HG03045 (cell line): ENCODE results near the gene KAZN.
"Not testable (repeated sequence)": the region's sequence is repeated elsewhere in the genome, so short reads cannot be mapped to it uniquely, and the experiment has no call there.

Source experiments
- ATAC-seq: cut with Tn5 transposase; IDR thresholded peaks from one replicate; pipeline ENCODE4 v1.9.1; 2021; ENCODE audit warnings: mild to moderate bottlenecking, moderate library complexity; ENCODE audit not compliant: unreplicated experiment

Gene KAZN

DNA sequence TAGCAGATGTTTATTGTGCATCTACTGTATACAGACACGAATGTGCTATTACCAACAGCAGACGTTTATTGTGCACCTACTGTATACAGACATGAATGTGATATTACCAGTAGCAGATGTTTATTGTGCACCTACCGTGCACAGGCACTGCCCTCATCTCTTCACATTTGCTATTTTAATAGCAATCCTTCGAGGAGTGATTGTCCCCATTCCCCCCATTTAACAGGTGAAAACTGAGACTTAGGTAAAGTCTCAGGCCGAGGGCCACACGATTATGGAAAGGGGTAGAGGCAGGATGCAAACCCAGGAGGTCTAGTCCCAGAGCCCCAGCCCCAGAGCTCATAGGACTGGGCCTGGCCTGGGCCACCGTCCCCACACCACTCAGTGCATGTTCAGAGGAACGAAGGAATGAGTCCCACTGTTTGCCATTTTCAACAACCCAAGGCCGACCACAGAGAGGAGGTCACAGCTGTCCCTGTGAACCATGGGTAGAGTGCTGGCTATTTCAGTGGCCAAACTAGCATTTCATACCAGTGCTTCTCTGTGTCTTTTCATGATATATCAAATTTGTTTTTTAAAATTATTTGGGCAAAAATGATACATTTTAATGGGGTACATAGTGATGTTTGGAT is 440.6 kb downstream of the KAZN start:
- ATAC-seq = no peak

DNA sequence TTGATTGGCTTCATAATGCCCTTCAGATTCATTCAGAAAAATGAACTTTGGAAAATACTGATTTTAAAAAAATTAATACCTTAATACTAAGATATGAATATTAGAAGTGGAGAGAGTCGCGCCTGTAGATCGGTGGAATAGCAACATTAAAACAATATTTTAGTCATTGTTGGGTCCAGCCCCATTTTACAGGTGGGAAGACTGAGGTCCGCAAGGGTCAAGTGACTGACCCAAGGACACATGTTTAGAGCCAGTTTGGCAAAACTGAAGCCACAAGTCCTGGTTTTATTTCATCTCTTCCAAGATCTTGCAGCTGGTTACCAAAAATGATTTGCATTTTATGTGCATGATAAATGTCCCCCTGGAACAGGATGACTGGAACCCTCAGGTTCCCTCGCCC is 441.4 kb downstream of the KAZN start:
- no peak for ATAC-seq

DNA sequence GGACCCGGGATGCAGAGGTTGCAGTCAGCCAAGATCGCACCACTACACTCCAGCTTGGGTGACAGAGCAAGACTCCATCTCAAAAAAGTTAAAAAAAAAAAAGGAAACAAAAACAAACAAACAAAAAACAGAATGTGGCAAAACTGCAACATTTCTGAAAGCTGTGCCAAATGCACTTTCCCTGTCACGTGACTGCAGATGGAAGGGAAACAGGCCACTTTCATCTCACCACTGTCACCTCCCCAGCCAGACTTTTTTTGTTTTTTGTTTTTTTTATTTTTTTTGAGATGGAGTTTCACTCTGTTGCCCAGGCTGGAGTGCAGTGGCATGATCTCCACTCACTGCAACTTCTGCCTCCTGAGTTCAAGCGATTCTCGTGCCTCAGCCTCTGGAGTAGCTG is 442.2 kb downstream of the KAZN start:
- ATAC-seq = not testable (repeated sequence)

DNA sequence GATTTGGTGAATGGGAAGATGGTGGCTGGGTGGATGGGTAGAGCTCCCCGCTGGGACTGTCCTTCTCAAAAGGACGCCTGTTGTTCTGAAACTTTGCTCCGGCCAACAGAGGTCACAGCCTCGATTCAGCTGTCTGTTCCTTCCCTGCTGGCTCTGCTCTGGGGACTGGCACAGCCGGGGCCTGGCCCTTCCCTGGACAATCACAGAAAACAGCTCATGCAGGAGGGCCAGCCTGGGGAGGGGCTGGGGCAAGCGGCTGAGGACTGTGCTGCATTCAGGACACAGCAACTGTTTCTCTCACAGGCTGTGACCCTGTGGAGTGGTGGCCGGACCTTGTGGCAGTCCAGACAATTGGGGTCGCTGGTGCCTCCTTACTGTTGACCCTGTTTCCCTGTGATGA is 444.4 kb downstream of the KAZN start:
- ATAC-seq = no peak

DNA sequence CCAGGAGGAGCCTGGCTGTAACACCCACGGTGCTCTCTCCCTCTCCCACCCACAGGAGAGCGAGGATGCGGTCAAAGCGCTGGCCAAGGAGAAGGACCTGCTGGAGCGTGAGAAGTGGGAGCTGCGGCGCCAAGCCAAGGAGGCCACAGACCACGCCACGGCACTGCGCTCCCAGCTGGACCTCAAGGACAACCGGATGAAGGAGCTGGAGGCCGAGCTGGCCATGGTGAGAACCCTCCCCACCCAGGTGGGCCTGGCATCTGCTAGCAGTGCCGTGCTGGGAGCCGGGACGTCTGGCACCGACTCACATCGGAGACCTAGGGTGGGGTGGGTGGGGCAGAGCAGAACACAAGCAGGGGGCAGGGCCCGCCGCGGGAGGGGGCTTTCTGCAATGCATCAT is 445.4 kb downstream of the KAZN start:
- ATAC-seq = no peak

DNA sequence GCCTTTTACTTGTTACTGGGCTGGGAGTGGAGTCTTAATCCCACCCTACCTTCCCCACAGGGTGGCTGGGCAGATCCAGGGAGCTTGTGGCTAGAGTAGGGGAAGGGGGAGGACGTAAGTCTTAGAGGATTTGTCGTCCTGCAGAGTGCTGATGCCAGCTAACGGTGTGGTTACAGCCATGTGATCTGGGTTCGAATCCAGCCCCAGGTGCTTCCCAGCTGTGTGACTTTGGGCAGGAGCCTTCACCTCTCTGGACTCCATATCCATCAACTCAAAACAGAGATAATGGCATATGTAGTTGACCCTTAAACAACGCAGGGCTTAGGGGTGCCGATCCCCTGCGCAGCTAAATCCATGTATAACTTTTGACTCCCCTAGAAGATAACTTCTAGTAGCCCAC is 446.6 kb downstream of the KAZN start:
- no peak for ATAC-seq

DNA sequence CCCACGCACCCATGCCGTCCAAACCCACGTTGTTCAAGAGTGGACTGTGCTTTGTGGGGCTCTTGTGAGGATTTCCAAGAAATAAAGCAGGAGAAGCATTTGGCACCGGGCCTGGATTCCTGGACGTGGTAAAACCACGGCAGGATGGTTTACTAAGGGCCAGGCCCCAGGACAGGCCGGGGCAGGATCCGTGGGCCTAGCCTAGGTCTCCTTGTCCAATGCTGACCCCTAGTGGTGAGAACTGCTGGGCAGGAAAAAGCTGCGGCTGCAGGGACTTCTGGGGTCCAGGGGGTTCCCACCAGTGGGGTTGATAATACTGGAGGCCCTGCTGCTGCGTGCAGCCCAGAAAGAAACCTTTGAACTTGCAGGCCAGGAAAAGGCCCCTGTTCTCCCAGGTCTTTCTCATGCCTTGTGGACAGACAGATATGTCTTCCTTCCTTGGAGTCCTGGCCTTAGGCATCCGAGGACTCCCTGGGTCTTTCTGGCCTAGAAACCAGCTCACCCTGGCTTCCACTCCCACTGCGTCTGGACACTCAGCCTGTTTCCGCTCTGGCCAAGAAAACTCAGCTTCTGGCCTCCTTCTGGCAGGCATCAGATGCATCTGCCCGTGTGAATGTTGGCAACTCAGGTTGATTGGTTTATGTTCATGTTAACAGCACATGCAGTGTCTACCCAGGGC is 448.1 kb downstream of the KAZN start:
- ATAC-seq = no peak

DNA sequence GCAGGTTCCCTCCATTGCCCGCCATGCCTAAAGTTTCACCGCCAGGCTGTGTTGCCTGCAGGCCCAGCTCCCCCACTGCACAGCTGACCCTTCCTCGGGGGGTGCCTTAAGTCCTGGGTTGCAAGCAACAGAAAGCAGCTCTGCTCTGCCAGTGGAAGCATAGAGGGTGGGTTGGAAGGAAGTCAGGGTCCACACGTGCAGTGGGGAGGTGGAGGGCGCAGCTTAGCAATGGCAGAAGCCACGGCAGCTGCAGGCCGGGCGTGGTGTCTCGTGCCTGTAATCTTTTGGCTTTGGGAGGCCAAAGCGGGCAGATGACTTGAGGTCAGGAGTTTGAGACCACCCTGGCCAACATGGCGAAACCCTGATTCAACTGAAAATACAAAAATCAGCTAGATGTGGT is 448.8 kb downstream of the KAZN start:
- no peak for ATAC-seq

DNA sequence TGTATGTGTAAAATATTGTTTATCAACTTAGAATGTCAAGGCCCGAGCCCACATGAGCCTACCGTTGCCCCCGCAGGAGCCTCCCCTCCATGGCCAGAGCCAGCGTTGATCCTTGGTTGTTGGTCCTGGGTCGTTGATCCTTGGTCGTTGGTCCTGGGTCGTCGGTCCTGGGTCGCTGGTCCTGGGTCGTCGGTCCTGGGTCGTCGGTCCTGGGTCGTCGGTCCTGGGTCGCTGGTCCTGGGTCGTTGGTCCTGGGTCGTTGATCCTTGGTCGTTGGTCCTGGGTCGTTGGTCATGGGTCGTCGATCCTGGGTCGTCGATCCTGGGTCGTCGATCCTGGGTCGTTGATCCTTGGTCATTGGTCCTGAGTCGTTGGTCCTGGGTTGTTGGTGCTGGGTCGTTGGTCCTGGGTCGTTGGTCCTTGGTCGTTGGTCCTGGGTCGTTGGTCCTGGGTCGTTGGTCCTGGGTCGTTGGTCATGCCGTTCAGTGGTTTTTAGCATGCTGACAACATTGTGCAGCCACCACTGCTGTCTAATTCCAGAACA is 450.0 kb downstream of the KAZN start:
- ATAC-seq = no peak

DNA sequence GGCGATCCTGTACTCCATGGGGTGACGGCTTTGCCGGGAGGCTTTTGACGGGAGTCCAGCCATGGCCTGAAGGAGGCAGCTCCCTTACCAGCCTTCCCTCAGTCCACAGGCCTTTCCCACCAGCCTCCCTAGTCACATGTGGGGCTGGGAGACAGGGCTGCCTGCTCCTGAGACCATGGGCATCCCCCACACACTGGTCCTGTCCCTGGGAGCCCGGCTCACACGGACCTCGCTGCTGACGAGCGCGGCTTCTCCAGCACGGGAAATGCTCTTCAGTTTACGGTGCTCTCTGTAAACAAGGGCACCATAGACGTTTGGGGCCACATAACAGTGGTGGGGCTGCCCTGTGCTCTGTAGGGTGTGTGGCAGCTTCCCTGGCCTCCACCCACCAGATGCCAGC is 450.6 kb downstream of the KAZN start:
- no peak for ATAC-seq

DNA sequence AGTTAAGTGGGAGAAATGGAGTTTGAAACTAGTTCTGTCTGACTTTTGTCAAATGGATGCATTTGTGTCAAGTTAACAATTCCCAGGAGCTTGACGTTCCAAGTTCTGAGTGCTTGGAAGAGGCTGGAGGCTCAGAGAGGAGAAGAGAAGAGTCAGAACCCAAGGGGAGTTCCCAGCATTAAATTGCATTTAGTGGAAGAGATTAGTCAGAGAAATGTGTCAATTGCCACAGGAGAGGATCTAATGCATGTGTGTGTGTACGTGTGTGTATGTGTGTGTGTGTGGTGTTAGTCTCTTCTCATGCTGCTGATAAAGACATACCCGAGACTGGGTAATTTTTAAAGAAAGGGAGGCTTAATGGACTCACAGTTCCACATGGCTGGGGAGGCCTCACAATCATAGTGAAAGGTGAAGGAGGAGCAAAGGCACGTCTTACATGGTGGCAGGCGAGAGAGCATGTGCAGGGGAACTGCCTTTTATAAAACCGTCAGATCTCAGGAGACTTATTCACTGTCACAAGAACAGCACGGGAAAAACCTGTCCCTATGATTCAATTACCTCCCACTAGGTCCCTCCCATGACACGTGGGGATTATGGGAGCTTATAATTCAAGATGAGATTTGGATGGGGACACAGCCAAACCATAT is 453.5 kb downstream of the KAZN start:
- no peak for ATAC-seq

DNA sequence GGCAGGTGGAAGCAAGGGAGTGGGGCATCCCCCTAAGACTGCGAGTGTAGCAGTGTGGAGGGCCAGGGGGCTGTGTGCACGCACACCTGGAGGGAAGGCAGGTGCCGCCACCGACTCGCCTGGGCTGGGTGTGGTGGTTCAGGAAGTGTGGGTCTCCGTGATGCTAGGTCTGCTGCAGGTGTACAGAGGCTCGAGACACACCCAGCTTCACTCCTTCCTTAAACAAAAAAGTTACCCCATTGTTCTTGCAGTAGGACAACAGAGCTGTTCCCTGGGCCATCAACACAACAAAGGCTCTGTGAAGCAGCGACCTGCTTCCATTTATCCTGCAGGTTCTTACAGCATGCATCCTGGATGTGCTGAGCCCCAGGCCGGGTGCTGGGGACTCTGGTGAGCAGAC is 454.7 kb downstream of the KAZN start:
- ATAC-seq = no peak

DNA sequence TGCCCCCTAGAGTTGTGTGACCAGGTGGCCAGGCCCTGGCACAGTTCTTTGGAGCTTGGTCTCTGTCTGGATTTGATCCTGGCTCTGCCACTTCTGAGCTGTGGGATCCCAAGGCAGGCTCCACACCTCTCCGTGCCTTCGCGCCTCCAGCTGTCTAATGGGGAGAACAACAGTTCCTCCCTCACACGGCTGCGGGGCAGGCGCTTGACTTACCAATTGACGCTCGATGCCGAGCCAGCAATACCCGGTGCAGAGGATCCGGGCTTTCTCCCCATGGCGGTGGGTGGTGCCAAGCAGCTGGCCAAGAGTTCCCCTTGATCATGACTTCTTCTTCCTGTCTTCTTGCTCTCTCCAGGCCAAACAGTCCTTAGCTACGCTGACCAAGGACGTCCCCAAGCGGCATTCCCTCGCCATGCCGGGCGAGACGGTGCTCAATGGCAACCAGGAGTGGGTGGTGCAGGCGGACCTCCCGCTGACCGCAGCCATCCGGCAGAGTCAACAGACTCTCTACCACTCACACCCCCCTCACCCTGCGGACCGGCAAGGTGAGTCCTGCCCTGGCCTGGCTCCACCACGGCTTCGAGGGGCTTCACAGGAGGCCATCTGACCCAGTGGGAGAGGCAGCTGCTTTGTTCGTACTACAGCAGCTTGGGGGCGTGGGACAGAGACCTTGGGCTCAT is 457.4 kb downstream of the KAZN start:
- no peak for ATAC-seq

DNA sequence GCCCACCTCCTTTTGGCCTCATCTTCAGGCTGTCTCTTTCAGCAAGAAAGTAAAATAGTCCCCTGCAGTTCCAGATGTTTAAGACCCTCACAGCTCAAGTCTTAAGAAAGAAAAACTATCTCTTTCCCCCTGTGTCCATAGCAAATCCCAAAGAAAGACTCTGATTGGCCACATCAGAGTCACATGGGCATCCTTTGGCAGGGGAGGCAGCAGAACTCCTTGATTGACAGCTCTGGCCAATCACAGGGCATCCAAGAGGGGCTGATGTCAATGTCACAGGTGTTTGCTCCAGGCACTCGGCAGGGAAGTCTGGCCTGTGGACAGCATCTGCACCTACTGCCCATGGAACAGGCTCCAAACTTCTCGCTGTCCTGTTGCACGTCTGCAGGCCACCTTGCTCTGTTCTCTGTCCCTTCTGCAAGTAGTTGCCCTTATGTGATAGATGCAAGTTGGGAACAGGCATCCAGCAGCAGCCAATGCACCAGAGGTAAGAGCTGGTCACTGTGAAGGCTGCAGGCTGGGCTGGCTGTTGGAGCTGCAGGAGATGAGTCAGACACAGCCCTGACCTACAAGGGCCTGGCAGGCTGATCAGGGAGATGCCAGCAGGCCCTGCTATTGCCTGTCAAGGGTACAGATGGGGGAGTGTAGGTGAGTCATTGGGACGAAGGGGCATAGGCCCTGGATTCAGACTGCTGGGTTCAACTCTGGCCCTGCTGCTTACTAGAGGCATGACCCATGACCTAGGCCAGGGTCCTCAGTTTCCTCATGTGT is 458.2 kb downstream of the KAZN start:
- no peak for ATAC-seq

DNA sequence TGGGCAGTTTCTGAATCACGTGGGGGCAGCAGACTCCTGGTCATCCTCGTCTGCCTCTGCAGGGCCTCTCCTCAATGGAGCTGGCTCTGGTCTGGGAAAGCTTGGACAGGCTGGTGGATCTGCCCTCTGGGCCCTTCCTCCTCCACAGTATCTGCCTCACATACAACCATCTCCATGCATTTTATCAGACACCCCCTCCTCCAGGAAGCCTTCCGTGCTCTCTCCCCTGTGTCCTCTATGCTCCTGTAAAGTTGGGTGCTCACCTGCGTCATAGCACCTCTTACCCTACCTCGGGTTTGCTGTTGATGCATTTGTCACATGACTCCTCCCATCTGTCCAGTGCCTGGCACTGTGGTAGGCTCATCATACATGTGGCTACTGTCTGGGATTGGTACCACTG is 459.3 kb downstream of the KAZN start:
- ATAC-seq = no peak

DNA sequence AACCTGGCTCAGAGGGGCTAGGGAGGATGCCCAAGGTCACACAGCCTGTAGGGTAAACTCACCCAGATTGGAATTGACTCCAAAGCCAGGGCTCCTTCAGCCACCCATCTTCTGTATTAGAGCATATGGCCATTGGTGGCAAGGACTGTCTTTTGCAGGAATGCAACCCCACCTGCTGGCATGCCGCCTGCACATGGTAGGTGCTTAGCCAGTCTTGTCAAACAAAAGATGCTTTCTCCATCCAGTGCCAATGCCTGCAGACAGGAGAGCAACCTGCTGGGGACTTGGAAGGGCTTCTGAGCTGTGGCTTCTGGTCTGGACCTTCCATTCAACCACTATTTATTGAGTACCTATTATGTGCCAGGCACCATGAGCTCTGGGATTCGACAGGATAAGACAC is 459.8 kb downstream of the KAZN start:
- ATAC-seq = no peak

DNA sequence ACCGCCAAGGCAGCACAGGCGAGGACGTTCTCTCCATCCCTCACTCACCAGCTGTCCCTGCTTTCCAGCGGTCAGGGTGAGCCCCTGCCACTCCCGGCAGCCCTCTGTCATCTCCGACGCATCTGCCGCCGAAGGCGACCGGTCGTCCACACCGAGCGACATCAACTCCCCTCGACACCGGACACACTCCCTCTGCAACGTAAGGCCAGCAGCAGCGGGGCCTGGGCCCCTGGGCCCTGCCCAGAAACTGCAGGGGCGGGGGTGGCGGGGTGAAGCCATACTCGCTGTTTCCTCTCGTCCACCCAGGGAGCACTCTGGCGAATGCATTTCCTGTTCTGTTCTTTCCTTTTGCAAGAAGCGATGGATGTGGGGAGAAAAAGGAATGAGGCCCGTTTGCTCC is 461.6 kb downstream of the KAZN start:
- ATAC-seq = no peak

DNA sequence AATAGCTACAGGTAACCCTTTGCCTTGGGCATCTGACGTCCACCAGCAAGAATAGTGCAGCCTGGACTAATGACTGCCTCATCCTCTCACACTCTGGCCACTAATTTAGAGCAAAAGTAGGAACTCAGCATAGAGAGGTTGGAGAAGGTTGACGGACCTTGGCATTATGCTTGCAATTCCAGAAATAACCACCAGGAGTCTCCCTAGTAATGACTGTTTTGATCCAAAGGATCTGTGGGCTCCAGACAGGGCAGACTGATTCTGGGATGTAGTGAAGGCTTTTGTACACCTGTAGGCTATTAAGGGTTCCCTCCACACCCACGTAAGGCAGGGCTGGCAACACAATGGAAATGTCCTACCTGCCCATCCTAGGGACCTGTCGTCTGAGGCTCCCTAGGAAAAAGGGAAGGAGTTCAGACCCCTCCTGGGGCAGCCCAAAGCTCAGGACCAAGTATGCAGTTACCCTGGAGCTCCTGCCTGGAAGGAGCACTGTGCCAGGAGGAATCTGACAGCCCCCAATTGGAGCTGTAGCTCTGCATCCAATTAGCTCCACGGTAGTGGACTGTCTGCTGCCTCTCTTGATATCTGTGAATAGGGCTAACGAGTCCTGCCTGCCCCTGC is 464.1 kb downstream of the KAZN start:
- no peak for ATAC-seq

DNA sequence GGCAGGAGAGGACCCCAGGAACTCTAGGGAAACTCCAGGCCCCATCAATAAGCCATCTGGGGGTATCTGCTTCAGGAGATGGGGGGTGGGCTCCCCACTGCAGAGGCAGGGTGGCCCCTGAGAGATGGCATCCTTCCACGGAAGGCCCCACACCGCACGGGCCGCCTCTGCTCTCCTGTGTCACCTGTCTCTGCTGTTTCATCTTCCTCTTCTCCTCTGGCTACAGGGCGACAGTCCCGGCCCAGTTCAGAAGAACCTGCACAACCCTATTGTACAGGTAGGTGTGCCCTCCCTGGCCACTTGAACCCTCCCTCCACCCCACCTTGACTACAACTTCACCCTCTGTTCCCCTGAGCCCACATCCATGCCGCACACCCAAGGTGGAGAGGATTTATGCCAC is 464.9 kb downstream of the KAZN start:
- ATAC-seq = no peak

DNA sequence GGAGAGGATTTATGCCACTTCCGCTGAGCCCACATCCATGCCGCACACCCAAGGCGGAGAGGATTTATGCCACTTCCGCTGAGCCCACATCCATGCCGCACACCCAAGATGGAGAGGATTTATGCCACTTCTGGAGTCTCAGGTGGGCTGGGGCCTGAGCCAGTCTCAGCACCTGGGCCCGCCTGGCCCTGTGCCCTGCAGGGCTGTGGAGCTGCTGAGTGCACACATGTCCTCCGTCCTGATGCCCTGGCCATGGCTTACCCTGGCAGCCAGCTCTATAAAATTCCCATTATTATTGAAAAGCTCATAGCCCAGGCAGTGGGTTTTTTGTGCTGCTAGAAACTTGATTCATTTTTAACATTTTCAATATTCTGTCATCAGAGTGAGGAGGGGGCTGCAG is 465.3 kb downstream of the KAZN start:
- no peak for ATAC-seq
